Astrocyte (in vitro differentiated cells and primary cell): Measurements from ENCODE around the gene CAPG.

Experiments
- EZH2 ChIP-seq: IDR thresholded peaks from 2 replicates; pipeline ENCODE4 v1.6.1; 2012; ENCODE audit warnings: mild to moderate bottlenecking, low read length, inconsistent platforms; ENCODE audit not compliant: insufficient read depth
- TF ChIP-seq, protein P1 (sequence below): IDR thresholded peaks from 2 replicates; pipeline ENCODE4 v1.5.1; 2011; ENCODE audit warnings: low read depth, mild to moderate bottlenecking, inconsistent platforms, low read length, moderate library complexity; ENCODE audit not compliant: insufficient read depth

DNA sequence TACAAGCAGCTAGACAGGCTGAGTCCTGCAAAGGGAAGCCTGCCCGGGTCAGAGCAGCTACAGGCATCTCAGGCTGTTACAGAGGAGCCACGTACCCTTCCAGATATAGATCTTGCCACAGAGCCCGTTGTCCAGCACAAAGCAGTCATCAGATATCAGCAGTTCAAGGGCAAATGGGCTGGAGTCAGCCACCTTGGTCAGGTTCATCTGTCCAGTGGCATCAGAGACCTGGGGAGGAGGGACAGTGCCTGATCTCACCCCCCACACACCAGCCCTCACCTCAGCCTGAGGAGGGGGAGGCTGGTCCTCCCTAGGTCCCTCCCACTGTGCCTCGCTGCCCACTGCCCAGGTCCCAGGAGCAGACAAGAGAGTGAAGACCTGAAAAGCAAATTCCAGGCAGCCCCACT is 12.2 kb downstream of the CAPG start:
- TF ChIP-seq, protein P1, sequence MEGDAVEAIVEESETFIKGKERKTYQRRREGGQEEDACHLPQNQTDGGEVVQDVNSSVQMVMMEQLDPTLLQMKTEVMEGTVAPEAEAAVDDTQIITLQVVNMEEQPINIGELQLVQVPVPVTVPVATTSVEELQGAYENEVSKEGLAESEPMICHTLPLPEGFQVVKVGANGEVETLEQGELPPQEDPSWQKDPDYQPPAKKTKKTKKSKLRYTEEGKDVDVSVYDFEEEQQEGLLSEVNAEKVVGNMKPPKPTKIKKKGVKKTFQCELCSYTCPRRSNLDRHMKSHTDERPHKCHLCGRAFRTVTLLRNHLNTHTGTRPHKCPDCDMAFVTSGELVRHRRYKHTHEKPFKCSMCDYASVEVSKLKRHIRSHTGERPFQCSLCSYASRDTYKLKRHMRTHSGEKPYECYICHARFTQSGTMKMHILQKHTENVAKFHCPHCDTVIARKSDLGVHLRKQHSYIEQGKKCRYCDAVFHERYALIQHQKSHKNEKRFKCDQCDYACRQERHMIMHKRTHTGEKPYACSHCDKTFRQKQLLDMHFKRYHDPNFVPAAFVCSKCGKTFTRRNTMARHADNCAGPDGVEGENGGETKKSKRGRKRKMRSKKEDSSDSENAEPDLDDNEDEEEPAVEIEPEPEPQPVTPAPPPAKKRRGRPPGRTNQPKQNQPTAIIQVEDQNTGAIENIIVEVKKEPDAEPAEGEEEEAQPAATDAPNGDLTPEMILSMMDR: no peak
- TF ChIP-seq EZH2: no peak
